Stimulated activated CD4-positive, alpha-beta T cell treated with anti-CD3 and anti-CD28 coated beads, Interleukin-1b, Interleukin-23, amount 100 ng/mL, for 48 hours (primary cell): ENCODE results near the gene UTP11.

Experiments used
- DNase-seq: peaks from one replicate; pipeline ENCODE4 v3.0.0-alpha.2; 2020

Gene UTP11

DNA sequence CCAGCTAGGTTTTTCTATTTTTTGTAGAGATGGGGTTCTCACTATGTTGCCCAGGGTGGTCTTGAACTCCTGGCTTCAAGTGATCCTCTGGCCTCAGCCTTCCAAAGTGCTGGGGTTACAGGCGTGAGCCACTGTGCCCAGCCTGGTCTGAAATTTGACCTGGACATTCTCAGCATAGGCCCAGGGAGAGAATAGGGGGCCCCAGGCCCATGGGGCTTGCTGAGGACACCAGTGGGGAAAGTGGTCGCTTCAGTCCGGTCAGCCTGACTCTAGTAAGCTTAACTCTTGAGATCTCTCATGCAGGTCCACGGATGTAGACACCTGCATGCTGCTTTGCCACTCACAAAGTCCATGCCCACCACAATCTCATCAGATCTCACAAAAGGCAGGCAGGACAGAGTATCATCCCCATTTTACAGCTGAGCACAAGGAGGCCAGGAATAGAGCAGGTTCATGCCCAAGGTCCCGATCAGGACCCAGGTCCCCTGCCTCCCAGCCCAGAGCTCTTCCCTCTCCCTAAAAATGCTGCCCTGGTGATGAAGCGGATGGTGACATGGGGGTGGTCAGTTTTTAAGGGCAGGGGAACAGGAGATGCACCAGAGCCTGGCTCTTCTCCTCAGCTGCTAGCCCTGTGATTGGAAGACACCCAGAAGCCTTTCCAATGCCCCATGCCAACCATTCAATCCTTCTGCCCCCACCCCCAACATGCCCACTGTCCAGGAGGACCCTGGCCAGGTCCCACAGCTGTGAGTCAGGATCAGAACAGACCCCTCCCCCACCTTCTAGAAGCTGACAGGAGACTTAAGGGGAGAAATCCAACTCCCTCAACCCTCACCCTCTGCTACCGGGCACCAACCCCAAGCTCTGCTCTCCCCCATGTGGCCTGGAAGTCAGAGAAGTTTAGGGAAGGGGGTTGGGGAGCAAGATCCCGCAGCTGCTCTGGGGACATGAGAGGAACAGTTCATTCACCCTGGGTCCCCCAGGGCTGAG lies 9.0 kb upstream of the UTP11 start:
- no peak for DNase-seq

DNA sequence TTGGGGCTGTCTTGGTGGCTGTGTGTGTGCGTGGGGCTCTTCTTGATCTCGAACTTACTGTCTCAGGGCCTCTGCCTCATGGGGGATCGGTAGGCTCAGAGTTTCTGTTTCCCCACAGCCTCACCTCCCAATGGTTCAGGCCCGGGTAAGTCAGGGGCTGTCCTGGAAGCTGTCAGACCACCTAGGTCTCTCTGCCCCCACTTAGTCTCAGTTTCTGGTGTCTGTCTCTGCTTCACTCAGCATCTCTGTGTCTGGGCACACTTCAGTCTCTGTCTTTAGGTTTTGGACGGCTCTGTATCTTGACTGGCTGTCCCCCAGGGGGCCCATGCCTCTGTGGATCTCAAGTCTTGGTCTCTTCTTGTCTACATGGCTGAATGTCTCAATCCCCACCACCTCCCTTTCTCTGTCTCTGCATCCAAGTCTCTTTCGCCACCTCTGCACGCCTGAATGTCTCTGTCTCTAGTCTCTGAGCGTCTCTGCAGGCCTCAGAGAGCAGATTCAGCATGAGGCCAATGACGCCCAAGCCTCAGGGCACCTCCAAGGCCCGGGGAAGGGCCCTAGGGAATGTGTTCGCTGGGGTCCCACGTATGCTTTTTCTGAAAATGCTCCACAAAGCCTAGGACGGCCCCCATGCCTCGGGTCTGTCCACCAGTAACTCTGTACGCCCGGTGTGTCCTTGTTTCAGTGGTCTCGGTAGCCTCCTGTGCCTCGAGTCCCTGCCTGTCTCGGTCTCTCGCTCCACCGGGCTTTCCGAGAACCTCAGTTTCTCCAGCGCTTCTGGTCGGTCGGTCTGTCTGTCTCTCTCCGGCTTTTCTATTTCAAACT lies 8.0 kb upstream of the UTP11 start:
- DNase-seq = no peak

DNA sequence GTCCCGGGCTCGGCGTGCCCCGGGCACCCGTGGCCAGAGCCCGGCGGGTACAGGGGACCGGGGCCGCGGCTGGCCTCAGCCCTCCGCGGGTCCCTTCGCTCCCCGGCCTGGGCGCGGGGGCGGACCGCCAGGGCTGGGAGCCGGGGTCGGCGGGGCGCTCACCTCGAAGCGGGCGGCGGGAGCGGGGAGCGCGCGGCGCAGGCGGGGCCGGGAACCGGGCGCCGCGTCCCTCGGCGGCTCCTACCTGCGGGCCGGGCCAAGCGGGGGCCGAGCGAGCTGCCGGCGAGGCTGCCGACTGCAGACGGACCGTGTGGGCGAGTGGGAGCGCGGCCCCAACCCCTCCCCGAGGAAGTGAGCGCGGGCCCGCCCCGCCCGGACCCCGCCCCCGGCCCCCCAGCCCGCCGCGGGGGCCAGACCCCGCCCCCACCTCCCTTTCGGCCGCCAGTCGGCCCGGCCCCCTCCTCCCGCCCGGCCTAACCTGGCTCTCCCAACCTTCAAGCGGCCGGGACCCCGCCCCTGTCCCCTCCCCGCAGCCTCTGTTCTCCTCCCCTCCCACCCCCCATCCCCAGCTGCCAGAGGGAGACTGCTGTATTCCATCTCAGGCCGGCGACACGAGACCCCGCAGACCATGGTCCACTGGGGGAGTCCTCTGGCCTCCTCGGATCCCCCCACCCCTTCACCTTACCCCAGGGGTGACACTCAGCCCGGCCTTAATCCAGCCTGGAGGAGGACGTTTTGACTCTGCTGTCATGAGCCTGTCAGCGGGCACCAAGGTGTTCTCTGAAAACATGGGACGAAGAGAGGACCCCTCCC lies 7.1 kb upstream of the UTP11 start, which contains the start of gene FHL3:
TSS of gene FHL3 (minus strand) at position 320 of the 813 bp plus-strand sequence. CDS start 6,102 bp downstream, outside the sequence.
- no peak for DNase-seq

DNA sequence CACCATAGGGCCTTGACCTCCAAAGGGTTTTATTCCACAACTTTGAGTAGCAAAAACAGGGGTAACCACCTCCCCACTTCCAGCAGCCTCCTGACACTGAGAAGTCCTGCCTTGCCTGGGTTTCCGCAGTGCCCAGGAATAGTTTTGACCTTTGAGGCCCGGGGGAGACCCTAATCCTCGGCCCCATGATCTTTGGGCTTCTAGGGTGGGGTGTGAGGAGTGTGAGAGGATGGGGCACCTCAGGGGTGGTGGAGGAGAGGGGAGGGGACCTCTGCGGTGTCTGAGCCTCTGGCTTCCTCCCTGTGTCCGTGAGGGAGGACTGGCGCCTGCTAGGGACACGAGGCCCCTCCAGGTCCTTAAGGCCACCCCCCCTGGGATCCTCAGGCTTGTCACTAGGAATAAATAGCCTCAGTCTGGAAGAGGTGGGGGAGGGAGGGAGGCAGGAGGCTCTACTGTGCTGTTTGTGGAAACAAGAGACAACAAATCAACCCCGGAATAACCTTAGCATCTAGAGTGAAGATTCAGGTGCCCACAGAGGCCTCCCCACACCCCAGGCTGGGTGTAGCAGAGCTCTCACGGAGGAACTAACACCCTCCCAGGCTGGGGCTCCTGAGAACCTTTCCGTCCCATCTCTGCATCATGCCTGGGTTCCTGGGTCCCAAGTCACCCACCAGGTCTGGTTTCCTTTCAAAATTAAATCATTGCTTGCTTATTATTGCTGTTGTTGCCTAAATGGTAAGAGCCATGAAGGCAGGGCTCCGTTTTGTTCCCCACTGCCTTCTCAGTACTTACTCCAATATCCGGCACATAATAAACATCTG lies 6.3 kb upstream of the UTP11 start:
- no peak for DNase-seq

DNA sequence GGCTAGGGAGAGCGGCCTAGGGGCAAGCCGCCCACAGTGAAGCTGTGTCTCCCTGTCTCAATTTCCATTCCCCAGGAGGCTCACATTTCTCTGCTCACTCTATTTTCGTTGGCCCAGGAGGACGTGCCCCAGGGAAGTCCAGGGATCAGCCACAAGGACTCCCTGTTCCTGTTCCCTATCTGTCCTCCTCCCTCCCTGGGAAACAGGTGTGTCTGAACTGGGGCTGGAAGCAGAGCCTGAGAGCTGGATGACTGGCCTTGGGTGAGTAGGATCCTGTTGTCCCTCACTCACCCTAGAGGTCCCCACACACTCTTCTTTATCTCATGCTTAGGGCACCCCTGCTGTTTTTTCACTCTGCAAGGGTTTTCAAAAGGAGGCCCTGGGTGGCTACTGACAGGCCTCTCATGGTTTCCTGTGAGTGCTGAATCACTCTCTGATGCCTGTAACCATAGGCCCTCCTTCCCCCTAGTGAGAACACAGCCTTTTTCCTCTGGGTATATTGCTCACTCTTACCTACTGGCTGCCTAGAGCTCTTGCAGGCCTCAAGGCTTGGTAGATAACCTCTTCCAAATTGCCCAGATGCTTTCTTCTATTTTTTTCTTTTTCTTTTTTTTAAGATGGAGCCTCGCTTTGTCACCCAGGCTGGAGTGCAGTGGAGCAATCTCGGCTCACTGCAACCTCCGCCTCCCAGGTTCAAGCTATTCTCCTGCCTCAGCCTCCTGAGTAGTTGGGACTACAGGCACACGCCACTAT lies 3.3 kb upstream of the UTP11 start:
- DNase-seq = peak; percentile 80

DNA sequence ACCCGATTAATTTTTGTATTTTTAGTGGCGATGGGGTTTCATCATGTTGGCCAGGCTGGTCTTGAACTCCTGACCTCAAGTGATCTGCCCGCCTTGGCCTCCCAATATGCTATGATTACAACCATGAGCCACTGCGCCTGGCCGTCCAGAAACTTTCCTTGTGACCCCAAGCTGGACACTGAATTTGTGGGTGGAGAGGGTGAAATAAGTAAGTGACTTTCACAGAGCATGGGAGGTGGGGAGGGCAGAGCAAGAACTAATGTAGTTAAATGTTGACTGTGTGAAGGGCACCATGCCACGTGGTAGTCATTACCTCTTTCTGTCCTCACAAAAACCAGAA lies 2.7 kb upstream of the UTP11 start:
- DNase-seq = no peak

DNA sequence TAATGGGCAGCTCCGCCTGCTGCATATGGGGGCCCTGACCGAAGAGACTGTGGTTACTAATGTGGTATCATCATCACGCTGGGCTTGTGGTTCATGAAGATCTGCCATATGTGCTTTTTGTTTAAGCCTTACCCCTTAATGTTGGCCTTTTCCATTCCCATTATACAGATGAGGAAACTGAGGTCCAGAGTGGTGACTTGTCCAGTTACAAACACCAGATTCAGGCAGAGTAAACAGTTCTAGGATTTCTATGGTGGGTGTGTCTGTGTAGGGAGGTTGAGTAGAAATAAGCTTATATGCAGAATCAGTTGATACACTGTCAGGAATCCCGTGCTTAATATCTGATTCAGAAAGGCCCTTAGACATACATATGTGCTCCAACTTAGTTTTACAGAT lies 691 bp downstream of the UTP11 start:
- DNase-seq = no peak

DNA sequence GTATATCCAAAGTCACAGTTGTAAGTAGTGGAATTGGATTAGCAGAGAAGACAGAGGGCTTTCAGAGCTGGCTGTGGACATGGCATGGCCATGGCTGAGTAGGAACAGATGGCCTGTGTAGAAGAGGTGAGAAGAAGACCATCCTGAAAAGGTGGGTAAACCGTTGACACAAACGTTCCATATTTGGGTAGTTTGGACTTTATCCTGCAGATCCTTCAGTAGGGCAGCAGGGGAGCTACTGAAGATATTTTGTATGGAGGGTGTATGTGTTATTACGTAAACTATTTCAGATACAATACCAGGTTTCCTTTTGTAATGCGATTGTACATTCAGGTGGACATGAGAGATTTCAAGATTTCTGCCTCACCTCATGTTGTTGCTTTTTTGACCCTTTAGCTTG lies 1.6 kb downstream of the UTP11 start:
- no peak for DNase-seq

DNA sequence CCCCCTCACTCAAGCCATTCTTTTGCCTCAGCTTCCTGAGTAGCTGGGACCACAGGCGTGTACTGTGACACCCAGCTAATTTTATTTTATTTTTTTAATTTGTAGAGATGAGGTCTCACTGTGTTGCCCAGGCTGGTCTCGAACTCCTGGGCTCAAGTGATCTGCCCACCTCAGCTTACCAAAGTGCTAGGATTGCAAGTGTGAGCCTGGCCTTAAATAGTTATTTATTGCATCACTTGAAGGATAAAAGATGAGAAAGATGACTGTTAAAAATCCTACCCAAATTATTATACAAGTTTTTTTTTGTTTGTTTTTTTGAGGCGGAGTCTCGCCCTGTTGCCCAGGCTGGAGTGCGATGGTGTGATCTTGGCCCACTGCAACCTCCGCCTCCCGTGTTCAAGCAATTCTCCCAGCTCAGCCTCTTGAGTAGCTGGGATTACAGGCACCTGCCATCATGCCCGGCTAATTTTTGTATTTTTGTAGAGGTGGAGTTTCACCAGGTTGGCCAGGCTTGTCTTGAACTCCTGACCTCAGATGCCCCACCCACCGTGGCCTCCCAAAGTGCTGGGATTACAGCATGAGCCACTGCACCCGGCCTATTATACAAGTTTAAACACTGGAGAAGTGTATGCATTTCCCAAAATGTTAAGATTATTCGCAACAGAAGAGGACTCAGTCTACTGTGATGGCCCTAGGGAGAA lies 2.3 kb downstream of the UTP11 start:
- no peak for DNase-seq

DNA sequence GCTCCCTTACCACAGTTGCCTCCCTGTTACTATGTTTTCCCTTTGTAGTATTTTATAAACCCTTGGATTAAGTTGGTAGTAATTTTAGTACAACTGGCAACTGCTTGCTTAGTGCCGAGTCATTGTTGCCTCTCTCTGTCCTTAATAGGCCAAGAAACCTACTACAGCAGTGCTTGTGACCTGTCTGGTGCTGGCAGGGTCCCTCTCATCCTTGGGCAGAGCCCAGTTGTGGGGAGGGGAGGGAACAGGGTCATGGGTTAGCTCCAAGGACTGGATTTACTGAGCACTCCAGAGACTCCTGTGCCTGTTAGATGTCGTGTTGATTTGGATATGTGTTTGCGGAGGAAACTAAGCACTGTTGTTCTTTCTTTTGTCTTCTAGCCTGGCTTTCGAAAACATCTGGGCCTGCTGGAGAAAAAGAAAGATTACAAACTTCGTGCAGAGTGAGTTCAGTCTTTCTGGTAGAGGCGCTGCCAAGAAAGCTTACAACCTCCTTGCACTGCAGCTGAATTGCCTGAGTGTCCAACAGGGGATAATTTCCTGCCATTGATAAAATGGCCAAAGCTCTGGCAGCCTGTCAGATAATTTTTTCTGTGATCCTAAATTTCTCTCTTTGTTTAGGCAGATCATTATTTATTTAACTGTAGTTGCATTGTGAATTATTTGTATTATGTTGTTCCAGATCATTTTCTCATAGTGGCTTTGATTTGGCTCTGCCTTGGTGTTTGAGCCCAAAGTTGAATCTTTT lies 3.6 kb downstream of the UTP11 start:
- no peak for DNase-seq

DNA sequence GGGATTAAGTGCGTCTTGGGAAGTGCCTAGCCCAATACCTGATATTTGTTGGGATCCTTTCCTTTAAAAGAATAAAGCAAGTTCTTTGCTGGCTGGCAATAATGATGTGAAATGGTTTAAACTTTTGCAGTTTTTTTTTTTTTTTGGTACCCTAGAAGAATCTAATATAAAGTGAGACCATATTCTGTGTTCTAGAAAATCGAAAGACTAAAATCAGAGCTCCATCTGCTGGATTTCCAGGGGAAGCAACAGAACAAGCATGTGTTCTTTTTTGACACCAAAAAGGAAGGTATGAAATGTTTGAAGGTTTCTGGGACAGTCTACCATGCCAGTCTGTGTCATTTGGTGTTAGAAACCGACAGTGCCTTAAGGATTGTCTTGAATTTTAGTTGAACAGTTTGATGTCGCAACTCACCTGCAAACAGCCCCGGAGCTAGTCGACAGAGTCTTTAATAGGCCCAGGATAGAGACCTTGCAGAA lies 6.4 kb downstream of the UTP11 start:
- DNase-seq = no peak

DNA sequence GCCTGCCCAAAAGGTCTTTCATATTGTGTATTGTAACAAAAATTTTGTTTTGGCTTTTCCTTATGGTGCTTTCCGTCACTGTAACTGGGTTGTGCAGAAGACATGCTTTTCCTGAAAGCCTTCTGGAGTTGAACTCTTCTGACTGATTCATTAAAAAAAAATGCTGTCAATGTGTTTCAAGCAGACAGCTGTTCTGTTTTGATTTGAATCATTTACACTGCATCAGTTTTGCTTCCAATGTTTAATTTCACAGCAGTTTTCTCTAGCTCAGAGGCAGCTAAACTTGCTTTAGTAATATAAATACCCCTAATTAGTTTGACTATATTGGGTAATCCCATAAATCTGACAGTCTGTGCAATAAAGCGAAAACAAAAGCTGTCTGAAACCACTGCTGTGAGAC lies 7.9 kb downstream of the UTP11 start:
- no peak for DNase-seq

DNA sequence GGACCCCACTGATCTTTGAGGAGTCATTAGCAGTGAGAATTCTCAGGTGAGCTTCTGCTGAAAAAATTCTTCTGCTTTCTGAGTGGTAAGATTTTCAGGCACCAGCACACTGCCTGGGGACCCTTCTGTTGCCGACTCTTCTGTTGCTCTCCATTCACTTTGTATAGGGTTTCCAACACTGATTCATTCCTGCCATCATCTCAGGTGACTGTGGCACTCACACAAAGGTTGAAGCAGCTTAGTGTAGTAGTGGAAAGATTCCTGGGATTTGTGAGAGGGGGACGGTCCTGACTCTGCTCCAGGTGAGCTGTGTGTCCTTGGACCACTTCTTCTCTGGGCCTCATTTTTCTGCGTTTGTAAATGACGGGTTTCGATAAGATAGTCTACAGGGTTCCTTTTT lies 9.4 kb downstream of the UTP11 start:
- no peak for DNase-seq

DNA sequence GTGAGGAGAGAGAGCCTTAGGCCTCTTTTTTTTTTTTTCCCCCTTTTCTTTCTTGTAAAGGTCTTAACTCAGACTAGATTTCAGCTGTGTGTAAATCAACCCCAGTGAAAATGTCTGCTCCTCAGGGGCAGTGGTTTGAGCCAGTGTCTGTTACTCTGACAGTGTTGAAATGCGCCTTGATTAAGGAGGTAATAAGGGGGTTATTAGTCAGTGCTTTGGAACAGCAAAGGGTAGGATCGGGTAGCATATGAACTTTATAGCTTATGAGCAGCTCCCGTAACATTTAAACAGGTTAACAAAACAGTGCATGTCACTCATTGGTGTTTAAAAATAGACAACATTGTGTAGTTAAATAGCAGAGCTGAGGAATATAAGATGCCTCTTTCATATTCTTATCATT lies 10.3 kb downstream of the UTP11 start:
- no peak for DNase-seq

DNA sequence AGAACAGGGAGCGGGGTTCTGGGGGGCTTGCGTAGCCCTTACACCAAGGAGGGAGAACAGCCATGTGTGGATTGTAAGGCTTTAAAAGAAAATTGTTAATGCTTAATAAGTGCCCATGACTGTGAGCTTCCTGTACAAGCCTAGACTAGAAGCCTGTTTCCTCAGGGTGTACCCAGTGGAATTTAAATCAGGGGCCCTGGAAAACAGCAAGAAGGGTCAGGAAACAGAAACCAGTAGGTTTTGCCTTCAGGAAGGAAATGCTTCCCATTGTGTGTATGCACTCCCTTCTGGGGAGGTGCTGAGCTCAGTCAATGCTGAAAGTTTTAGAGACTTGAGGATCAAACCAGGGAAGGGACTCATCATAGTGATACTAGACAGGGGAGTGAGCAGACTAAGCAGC lies 12.7 kb downstream of the UTP11 start:
- no peak for DNase-seq

DNA sequence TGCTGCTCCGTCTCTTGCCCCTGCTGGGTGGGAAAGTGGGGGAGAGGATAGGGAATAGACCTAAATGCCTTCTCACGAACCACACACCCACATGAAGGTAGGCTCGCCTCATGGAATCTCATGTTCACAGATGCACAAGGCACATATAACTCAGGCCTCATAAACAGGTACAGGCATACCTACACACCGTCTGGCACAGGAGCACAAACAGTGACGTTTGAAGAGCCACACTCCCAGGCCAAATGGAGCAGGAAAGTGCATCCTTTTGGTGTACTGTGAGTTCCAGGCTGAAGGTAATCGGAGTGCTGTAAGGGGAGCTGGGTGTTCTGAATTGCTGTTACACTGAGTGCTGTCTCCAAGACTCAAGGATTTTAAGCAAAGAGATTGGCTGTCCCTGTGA lies 13.1 kb downstream of the UTP11 start:
- no peak for DNase-seq

DNA sequence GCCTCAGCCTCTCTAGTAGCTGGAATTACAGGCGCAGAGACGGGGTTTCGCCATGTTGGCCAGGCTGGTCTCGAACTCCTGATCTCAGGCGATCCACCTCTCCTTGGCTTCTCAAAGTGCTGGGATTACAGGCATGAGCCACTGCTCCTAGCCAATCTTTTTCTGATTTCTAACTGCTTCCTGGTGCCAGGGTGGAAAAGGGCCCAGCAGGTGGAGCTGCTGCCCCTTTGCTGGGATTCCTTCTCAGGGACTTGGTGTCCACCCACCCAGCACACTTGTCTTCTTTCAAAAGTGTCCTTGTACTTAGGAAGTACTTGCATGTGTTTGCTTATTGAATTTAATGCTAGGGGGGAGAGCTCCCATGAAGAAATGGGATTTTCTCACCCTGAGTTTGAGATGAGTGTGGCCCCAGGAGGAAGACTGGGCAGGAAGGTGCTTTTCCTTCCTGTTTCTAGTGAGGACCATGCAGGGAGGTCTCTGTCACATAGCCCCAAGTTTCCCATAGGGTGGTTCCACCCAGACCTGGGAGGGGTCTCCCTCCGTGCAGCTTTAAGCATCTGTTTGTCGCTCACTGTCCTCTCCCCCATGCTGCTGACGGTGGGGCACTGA lies 14.2 kb downstream of the UTP11 start:
- DNase-seq = peak; percentile 49

DNA sequence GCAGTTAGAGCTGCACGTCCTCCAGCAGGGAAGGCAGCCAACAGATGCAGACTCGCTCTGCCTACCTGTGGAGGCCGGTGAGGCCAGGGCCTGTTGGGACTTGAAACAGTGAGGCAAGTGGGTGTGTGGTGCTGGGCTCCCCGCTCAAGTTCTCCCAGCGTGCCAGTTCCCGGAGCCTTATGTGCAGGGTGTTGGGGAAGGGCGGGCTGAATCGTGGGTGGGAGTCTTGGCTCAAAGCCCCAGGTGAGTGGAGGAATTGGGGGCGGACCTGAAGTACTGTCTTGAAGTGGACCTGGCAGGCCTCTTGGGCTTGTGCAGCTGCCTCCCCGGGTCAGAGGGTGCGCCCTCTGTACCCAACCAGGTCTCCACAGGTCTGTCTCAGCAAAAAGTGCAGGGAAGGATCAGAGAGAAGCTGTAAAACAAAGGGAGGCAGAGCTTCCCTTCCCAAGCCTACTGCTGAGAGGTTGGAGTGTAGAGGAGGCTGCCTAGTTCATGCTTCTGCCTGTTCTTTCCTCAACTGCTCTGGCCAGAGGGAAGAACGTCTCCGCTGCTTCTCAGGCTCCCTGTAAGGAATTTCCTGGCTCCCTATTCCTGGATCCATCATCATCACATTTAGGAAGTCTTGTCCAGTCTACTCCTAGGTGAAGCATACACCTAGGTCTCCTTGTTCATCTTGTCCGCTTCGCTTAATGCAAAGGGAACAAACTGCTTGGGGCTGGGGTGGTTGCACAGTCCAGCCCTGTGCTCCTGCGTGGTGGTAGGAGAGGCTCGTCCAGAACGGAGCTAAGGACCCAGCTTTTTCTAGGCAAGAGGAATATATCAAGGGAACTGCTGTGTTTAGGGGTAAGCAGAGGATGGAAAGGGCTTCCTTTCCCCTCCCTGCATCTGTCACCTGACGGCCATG lies 14.9 kb downstream of the UTP11 start:
- no peak for DNase-seq
